Cardiac muscle cell (in vitro differentiated cells and primary cell): Measurements from ENCODE around the gene ZNF536. TPM values are rescaled to one million over a fixed set of nuclear protein-coding genes. Genes with fewer than 3 reads are reported as not detected.

Experiments used
- DNase-seq, 2 donors: peaks; one replicate each; pipeline versions ENCODE4 v3.0.0 to v3.0.0-alpha.2; 2010 to 2017; ENCODE audit warnings: low read depth in 1 of 2, low spot score in 1 of 2
- H3K27ac ChIP-seq: fragments of 200-600 bp; sonication (generic); 2 replicates; pipeline ENCODE4 v1.5.1; 2016
- H3K27me3 ChIP-seq: fragments of 200-600 bp; sonication (generic); 2 replicates; pipeline ENCODE4 v1.6.0; 2016; ENCODE audit warnings: control low read depth
- H3K36me3 ChIP-seq: fragments of 200-600 bp; sonication (generic); 2 replicates; pipeline ENCODE4 v1.5.1; 2016; ENCODE audit warnings: control low read depth
- H3K4me1 ChIP-seq: fragments of 200-600 bp; sonication (generic); 2 replicates; pipeline ENCODE4 v1.8.1; 2017; ENCODE audit warnings: low read depth, mild to moderate bottlenecking, mixed run types
- H3K4me3 ChIP-seq: fragments of 200-600 bp; sonication (generic); 2 replicates; pipeline ENCODE4 v1.5.1; 2016; ENCODE audit warnings: mild to moderate bottlenecking
- H3K9me3 ChIP-seq: fragments of 200-600 bp; sonication (generic); 2 replicates; pipeline ENCODE4 v1.5.1; 2017; ENCODE audit warnings: low read depth, mild to moderate bottlenecking, control low read depth
- polyA plus RNA-seq: library from polyadenylated mRNA; unstranded; fragments of >200 nt; fragmentation: Nextera tagmentation; extraction: Ambion mirVana; gene quantifications from 2 replicates; pipeline ENCODE4 v1.2.1, GENCODE V29; 2016
- total RNA-seq: library from RNA; depleted of rRNA; stranded (reverse); fragments of >200 nt; gene quantifications from 2 replicates; pipeline ENCODE4 v1.2.3, GENCODE V29; 2016
- TF ChIP-seq, protein P1 (sequence below): IDR thresholded peaks from 2 replicates; pipeline ENCODE4 v1.5.1; 2012; ENCODE audit warnings: low read depth, mild to moderate bottlenecking, low read length

Gene ZNF536
- total and polyA plus RNA-seq, 2 experiments from 2014 or later: 0.12 to 0.39 TPM

DNA sequence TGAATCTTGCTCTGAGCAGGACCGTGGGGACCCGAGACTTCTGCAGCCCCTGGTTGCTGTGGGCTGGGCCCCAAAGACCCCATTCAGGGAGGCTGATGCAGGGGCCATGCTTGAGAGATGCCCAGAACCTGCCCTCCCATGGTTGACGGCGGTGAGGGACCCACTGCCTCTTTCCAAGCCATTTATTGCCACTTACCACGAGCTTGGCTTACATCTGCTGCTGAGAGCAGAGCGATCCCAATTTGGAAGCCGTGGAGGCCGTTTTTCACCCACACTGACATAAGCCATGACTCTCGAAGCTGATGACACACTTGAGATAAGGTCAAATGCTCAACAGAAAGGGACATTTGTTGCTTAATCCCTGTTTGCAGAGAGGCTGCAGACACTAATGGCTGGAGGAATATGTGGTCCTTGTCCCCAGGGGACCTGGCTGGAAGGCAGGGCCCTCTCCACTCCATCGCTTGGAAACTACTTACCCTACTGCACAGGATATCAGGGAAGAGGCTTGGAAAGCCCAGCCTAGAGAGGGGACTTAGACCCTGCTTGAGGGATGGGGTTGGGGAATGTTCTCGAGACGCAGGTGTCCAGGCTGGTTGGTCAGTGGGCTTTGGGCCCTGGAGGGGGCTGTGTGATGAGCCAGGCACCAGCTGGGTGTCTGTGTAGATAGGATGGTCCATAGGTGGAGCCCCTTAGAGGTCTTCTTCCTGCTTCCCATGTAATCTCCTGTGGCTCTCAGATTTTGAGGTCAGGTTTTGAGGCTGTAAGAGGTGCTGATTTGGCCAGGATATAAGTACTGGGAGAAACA, 15.3 kb downstream of the ZNF536 start:
- Histone ChIP-seq H3K36me3 (no peaks in the 10 kb centered on the region), H3K27me3 (peaks cover 57% of the 10 kb centered on the region), H3K27ac (no peak overlapping the region), H3K4me3 (no peak overlapping the region), H3K4me1 (peaks cover 4% of the 10 kb centered on the region), H3K9me3 (no peaks in the 10 kb centered on the region)
- peak in 1 of 2 donors; percentile 82 for DNase-seq
- TF ChIP-seq, protein P1, sequence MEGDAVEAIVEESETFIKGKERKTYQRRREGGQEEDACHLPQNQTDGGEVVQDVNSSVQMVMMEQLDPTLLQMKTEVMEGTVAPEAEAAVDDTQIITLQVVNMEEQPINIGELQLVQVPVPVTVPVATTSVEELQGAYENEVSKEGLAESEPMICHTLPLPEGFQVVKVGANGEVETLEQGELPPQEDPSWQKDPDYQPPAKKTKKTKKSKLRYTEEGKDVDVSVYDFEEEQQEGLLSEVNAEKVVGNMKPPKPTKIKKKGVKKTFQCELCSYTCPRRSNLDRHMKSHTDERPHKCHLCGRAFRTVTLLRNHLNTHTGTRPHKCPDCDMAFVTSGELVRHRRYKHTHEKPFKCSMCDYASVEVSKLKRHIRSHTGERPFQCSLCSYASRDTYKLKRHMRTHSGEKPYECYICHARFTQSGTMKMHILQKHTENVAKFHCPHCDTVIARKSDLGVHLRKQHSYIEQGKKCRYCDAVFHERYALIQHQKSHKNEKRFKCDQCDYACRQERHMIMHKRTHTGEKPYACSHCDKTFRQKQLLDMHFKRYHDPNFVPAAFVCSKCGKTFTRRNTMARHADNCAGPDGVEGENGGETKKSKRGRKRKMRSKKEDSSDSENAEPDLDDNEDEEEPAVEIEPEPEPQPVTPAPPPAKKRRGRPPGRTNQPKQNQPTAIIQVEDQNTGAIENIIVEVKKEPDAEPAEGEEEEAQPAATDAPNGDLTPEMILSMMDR: no peak

DNA sequence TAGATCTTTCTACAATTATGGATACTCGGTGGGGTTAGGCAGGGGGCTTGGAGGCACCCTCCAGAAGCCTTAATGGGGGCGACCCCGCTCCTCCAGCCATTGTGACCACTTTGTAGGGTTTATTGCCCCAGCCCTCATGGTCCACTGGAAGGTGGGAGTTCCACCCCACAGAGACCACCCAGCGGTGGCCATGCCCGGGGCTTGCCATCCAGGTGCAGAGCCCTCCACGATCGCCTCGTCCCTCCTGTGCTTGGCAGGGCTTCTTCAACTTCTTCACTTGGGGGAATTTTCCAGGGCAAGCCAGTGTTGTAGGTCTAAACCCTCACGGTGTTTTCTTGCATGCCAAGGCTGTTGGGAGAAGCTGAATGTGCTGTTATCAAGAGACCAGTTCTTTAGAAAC, 16.1 kb downstream of the ZNF536 start:
- Histone ChIP-seq H3K4me3 (no peak overlapping the region), H3K27ac (no peak overlapping the region), H3K4me1 (peaks cover 4% of the 10 kb centered on the region), H3K36me3 (no peaks in the 10 kb centered on the region), H3K9me3 (no peaks in the 10 kb centered on the region), H3K27me3 (peaks cover 61% of the 10 kb centered on the region)
- TF ChIP-seq, protein P1: no peak
- DNase-seq: no peak

DNA sequence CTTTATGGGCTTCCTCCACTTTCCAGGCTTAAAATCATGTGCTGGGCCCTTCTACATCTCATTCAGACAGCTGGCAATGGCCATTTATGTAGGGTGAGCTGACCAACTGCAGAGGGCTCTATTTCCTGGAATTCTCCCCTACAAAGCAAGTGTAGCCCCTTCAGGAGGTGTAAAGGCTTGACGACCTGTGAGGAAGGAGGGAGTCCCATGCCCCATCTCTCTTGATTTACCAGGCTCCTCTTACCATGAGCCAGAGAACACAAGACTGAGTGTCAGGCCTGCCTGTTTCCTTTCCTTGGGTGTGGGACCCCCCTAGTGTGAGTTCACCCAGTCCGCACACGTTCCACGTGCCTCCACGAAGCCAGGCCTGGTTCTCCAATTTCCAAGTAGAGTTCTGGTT, 16.6 kb downstream of the ZNF536 start:
- H3K36me3 ChIP-seq: no peaks in the 10 kb centered on the region
- H3K4me3 ChIP-seq: no peak overlapping the region
- TF ChIP-seq, protein P1: no peak
- H3K9me3 ChIP-seq: no peaks in the 10 kb centered on the region
- H3K27me3 ChIP-seq: peaks cover 66% of the 10 kb centered on the region
- DNase-seq: no peak
- peaks cover 4% of the 10 kb centered on the region for H3K4me1 ChIP-seq
- H3K27ac ChIP-seq: no peak overlapping the region

DNA sequence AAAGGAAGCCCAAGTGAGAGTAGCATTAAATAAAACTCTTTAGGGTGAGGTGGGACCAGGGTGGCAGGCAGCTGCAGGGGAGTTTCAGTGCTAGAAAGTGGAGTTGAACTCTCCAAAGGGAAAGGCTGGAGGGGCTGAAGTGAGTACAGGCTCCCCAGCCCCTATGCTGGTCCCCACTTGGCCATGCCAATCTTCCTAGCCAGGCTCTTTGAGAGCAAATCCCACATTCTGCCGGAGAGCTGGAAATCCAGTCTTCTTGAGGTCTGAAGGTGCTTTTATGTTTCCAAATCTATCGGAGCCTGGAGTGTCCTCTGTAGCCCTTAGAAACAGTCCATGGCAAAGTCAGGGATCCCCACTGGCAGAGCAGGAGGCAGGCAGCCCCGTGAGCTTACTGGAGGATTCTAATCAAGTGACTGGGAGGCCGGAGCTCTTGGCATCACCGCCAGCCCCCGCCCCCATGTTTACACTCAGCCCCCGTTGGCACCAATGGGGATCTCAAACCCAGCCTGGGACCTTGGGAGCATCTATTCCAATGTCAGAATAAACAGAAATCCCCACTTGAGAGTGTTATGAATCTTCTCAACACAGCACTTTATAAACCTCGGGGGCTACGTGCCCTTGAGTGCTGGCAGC, 18.3 kb downstream of the ZNF536 start:
- no peak for DNase-seq
- H3K27ac ChIP-seq: no peak overlapping the region
- H3K4me3 ChIP-seq: no peak overlapping the region
- no peaks in the 10 kb centered on the region for H3K36me3 ChIP-seq
- no peaks in the 10 kb centered on the region for H3K9me3 ChIP-seq
- peaks cover 71% of the 10 kb centered on the region for H3K27me3 ChIP-seq
- peaks cover 4% of the 10 kb centered on the region for H3K4me1 ChIP-seq
- TF ChIP-seq, protein P1: no peak

DNA sequence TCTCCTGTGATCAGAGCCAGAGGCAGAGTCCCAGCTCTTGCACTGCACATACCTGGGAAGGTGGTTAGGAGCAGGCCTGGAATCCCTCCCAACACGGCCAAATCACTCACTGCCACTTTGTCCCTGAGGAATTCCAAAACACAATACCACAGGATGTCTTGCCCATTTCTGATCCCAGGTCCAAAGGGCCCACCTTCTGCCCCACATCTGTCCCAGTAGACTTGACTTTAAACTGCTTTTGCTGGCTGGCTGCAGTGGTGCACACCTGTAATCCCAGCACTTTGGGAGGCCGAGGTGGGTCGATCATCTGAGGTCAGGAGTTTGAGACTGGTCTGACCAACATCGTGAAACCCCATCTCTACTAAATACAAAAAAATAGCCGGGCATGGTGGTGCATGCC, 18.9 kb downstream of the ZNF536 start:
- no peaks in the 10 kb centered on the region for H3K9me3 ChIP-seq
- TF ChIP-seq, protein P1: no peak
- H3K36me3 ChIP-seq: no peaks in the 10 kb centered on the region
- no peak overlapping the region for H3K4me3 ChIP-seq
- H3K27ac ChIP-seq: no peak overlapping the region
- peaks cover 71% of the 10 kb centered on the region for H3K27me3 ChIP-seq
- peaks cover 4% of the 10 kb centered on the region for H3K4me1 ChIP-seq
- DNase-seq: no peak
